ENCODE measurements around the gene B3GALT6.

DNA sequence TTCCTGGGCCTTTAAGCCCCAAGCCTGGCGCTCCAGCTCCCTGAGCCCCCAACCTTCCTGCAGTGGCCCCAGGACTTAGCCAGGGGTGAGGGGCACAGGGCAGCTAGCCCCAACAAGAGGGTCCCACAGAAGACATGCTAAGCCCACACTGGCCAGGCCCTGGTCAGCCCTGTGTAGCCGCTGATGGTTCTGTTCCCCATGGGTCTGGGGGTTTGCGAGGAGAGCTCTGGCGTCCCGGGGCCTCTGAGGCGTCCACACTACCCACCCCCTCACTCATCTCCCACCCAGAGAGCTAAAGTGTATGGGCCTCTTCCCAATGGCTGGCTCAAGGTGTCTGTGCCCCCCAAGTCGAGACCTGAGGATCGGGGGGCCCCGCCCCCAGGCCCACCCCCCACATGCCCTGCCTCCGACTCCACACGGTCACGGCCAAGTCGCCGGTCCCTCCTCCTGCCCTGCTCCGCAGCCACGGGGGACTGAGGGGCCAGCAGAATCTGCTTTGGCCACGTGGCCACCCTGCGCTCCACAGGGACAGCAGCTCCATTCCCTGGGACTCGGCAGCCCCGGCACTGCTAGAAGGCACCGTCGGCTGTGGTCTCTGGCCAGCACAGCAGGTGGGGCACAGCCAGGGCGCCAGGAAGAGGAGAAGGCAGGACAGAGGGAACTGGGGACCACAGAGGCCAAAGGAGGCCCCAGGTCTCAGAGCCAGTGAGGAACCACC lies 33.5 kb upstream of the B3GALT6 start:
- no peak for TF ChIP-seq POLR2A (IDR thresholded peaks at IDR 0.05)
- TF ChIP-seq, protein P1, sequence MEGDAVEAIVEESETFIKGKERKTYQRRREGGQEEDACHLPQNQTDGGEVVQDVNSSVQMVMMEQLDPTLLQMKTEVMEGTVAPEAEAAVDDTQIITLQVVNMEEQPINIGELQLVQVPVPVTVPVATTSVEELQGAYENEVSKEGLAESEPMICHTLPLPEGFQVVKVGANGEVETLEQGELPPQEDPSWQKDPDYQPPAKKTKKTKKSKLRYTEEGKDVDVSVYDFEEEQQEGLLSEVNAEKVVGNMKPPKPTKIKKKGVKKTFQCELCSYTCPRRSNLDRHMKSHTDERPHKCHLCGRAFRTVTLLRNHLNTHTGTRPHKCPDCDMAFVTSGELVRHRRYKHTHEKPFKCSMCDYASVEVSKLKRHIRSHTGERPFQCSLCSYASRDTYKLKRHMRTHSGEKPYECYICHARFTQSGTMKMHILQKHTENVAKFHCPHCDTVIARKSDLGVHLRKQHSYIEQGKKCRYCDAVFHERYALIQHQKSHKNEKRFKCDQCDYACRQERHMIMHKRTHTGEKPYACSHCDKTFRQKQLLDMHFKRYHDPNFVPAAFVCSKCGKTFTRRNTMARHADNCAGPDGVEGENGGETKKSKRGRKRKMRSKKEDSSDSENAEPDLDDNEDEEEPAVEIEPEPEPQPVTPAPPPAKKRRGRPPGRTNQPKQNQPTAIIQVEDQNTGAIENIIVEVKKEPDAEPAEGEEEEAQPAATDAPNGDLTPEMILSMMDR (IDR thresholded peaks at IDR 0.05): no peak

Measured in uterus (tissue), 2 donors.